SKM-1 treated with dmso at 0.1 percent for 144 hours (cell line): Measurements from ENCODE around the gene TEX2.
"Not testable (repeated sequence)": the region's sequence is repeated elsewhere in the genome, so short reads cannot be mapped to it uniquely, and the experiment has no call there.

Source experiments
- DNase-seq: peaks from one replicate; lab custom pipeline; 2025; ENCODE audit not compliant: unreplicated experiment; lab: John Stamatoyannopoulos, UW

Gene TEX2

DNA sequence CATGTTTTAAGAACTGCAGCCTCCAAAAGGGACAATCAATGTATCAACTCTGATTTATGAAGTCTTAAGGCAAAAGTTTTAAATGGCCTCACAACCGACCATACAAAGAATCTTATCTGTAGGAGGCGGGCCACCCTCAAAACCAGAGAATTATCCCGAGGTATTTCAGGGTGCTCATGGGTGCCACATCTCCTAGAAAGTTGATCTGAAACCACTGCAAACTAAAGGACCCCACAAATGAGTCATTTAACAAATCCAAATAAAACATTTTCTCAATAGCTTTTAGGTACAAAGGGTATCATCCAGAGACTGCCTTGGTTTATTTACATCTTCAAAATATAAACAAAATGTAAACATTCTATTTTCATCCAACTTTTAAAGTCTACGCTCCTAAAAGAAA is 139.9 kb downstream of the TEX2 start:
- DNase-seq = no peak

DNA sequence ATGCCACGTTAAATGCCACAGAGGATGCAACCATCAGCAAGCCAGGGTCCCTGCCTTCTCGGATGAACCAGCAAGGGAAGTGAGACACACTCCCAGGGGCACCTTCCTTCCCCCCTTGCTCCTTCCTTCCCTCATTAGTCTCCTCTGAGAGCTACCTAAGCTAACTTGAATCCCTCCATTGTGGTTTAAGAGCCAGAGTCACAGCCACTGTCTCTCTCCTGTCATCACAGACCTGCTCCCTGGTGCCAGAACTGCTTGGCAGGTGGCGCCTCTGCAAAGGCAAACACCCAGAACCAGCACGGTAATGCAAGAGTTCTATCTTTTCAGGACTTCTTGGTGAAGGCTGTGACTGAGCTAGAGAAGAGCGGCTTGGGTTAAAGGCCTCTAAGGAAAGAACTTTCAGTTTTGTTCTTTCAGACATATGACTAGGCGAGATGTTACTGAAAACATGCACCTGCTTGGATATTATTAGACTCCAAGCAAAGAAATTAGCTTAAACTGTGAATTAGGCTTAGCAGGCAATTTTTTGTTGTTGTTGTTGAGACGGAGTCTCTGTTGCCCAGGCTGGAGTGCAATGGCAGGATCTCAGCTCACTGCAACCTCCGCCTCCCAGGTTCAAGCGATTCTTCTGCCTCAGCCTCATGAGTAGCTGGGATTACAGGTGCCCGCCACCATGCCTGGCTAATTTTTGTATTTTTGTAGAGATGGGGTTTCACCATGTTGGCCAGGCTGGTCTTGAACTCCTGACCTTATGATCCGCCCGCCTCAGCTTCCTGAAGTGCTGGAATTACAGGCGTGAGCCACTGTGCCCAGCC is 141.9 kb downstream of the TEX2 start:
- DNase-seq = not testable (repeated sequence)

GRCh38 chr17:64120159-64120810 is 142.8 kb downstream of the TEX2 start:
- no peak for DNase-seq

- peak; percentile 57 for DNase-seq
Measured at GRCh38 chr17:64117981-64118979, 144.8 kb downstream of the TEX2 start.

GRCh38 chr17:64115822-64116534 is 147.1 kb downstream of the TEX2 start:
- no peak for DNase-seq

GRCh38 chr17:64115043-64115698 is 147.9 kb downstream of the TEX2 start:
- DNase-seq = no peak

- no peak for DNase-seq
Measured at GRCh38 chr17:64113006-64113405, 150.1 kb downstream of the TEX2 start.

- DNase-seq = no peak
Measured at GRCh38 chr17:64111831-64112230, 151.2 kb downstream of the TEX2 start.

GRCh38 chr17:64110379-64111152 is 152.5 kb downstream of the TEX2 start:
- no peak for DNase-seq

DNA sequence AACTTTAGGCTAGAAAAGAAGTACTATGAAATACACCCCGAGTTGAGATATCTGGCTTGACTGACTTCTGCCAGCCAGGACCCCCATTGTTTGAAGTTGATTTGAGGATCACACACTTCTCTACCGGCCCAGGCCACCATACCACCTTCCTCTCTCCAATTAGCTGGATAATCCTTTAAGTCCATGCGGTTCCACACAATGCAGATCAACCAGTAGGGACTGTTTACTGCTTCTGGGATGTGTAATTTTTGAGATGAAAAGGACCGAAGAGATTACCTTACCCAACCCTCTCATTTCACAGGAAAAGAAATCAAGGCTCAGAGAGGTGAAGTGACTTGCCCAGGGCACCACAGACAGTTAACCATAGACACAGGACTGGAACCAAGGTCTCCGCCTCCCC is 153.7 kb downstream of the TEX2 start:
- no peak for DNase-seq

- DNase-seq = no peak
Measured at GRCh38 chr17:64107500-64108236, 155.4 kb downstream of the TEX2 start.

- DNase-seq = no peak
Measured at GRCh38 chr17:64106918-64107317, 156.1 kb downstream of the TEX2 start.

- DNase-seq = peak; percentile 39
Measured at GRCh38 chr17:64103391-64104364, 159.4 kb downstream of the TEX2 start.

DNA sequence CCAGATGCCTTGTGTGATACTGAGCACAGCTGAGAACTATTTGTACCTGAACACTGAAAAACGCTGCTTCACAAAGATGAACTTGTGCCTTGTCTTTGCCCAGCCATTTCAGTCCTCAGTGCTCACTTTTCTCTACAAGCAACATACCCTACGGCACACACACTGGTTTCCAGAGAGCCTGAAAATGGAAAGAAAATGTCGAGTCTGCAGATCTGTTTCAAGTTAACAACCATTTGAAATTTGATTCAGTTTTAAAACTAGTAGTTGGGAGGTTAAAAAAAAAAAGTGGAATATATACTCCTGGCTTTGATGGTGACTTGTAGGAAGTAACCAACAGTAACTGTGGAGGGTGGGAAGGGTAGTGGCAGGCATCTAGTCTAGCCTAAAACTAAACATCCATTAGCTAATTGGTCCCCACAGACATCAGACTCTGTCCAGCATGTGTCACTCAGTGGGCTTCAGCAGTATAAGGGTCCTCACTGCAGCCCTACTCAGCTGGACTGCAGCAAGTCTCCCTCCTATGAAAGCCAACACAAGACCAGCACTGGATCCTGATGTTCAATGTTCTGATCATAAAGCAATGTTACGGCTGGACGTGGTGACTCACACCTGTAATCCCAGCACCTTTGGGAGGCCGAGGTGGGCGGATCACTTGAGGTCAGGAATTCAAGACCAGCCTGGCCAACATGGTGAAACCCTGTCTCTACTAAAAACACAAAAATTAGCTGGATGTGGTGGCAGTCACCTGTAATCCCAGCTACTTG is 160.3 kb downstream of the TEX2 start:
- DNase-seq = no peak

DNA sequence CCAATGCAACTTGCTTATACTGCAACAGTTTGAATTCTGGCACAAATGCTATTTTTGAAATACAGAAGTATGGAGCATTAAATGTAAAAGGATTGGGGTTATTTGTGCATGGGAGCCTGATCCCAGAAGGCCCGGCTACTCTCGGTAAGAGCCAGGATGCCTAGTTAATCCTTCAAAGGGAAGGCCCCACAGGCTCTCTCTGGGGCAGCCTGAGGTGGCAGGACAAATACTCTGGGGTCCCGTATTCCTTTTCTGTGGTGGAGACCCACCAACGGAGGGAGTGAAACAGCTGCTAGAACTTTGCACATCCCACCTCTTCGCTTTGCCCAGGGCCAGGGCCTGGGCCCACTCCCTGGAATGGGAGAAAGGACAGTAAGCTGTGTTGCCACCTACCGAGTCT is 163.5 kb downstream of the TEX2 start:
- no peak for DNase-seq
